Measurements from ENCODE around the gene RAPGEF6.
"Not testable (repeated sequence)": the region's sequence is repeated elsewhere in the genome, so short reads cannot be mapped to it uniquely, and the experiment has no call there.

RAPGEF6 gene

DNA sequence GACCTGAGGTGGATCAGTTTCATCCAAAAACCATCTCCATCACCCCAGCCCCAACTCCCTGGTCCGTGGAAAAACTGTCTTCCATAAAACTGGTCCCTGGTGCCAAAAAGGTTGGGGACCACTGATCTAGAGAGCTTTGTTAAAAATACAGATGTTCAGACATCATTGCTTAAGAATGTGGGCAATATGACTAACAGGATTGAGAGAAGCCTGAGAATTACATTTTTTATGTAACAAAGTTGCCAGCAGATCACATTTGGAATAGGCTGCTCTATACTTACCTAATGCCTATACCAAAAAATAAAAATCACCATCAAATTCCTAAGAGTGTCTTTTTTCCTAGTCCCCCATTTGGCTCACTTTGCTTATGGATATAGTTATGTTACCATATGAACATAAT is 143.3 kb downstream of the RAPGEF6 start:
- H3K4me3 ChIP-seq (ENCODE audit: low read length), result no peak overlapping the region
- no peak overlapping the region for H3K27ac ChIP-seq (ENCODE audit: low read depth, low read length)
- H3K36me3 ChIP-seq (ENCODE audit: control insufficient read depth, insufficient read depth, low read length), result peaks cover 3% of the 10 kb centered on the region
- H3K27me3 ChIP-seq (ENCODE audit: control insufficient read depth, insufficient read depth, low read length), result no peaks in the 10 kb centered on the region
- H3K9ac ChIP-seq (ENCODE audit: low read length), result no peak overlapping the region
- H3K4me1 ChIP-seq (ENCODE audit: control insufficient read depth, insufficient read depth, low read length), result no peaks in the 10 kb centered on the region

- Histone ChIP-seq H3K27me3 (ENCODE audit: control insufficient read depth, insufficient read depth, low read length) (no peaks in the 10 kb centered on the region), H3K4me3 (ENCODE audit: low read length) (no peak overlapping the region), H3K9ac (ENCODE audit: low read length) (no peak overlapping the region), H3K4me1 (ENCODE audit: control insufficient read depth, insufficient read depth, low read length) (no peaks in the 10 kb centered on the region), H3K27ac (ENCODE audit: low read depth, low read length) (no peak overlapping the region), H3K36me3 (ENCODE audit: control insufficient read depth, insufficient read depth, low read length) (peaks cover 3% of the 10 kb centered on the region)
These were observed 146.6 kb downstream of the RAPGEF6 start for GRCh38 chr5:131488463-131488862.

GRCh38 chr5:131487371-131487770 is 147.7 kb downstream of the RAPGEF6 start:
- H3K36me3 ChIP-seq (ENCODE audit: control insufficient read depth, insufficient read depth, low read length); H3K4me1 ChIP-seq (ENCODE audit: control insufficient read depth, insufficient read depth, low read length); H3K27me3 ChIP-seq (ENCODE audit: control insufficient read depth, insufficient read depth, low read length); H3K27ac ChIP-seq (ENCODE audit: low read depth, low read length); H3K9ac ChIP-seq (ENCODE audit: low read length); H3K4me3 ChIP-seq (ENCODE audit: low read length): not testable (repeated sequence)

- H3K36me3 ChIP-seq (ENCODE audit: control insufficient read depth, insufficient read depth, low read length), result peaks cover 3% of the 10 kb centered on the region
- no peaks in the 10 kb centered on the region for H3K4me1 ChIP-seq (ENCODE audit: control insufficient read depth, insufficient read depth, low read length)
- H3K9ac ChIP-seq (ENCODE audit: low read length), result no peak overlapping the region
- no peak overlapping the region for H3K4me3 ChIP-seq (ENCODE audit: low read length)
- H3K27me3 ChIP-seq (ENCODE audit: control insufficient read depth, insufficient read depth, low read length), result no peaks in the 10 kb centered on the region
- no peak overlapping the region for H3K27ac ChIP-seq (ENCODE audit: low read depth, low read length)
These were observed 152.4 kb downstream of the RAPGEF6 start for GRCh38 chr5:131482617-131483016.

- H3K27ac ChIP-seq (ENCODE audit: low read depth, low read length), result no peak overlapping the region
- H3K9ac ChIP-seq (ENCODE audit: low read length), result no peak overlapping the region
- no peak overlapping the region for H3K4me3 ChIP-seq (ENCODE audit: low read length)
- H3K27me3 ChIP-seq (ENCODE audit: control insufficient read depth, insufficient read depth, low read length), result no peaks in the 10 kb centered on the region
- no peaks in the 10 kb centered on the region for H3K36me3 ChIP-seq (ENCODE audit: control insufficient read depth, insufficient read depth, low read length)
- H3K4me1 ChIP-seq (ENCODE audit: control insufficient read depth, insufficient read depth, low read length), result no peaks in the 10 kb centered on the region
These were observed 153.5 kb downstream of the RAPGEF6 start for GRCh38 chr5:131481569-131481968.

GRCh38 chr5:131475541-131475941 is 159.5 kb downstream of the RAPGEF6 start:
- Histone ChIP-seq H3K9ac (ENCODE audit: low read length) (no peak overlapping the region), H3K27ac (ENCODE audit: low read depth, low read length) (no peak overlapping the region), H3K4me1 (ENCODE audit: control insufficient read depth, insufficient read depth, low read length) (no peaks in the 10 kb centered on the region), H3K27me3 (ENCODE audit: control insufficient read depth, insufficient read depth, low read length) (no peaks in the 10 kb centered on the region), H3K36me3 (ENCODE audit: control insufficient read depth, insufficient read depth, low read length) (peaks cover 2% of the 10 kb centered on the region), H3K4me3 (ENCODE audit: low read length) (no peak overlapping the region)

DNA sequence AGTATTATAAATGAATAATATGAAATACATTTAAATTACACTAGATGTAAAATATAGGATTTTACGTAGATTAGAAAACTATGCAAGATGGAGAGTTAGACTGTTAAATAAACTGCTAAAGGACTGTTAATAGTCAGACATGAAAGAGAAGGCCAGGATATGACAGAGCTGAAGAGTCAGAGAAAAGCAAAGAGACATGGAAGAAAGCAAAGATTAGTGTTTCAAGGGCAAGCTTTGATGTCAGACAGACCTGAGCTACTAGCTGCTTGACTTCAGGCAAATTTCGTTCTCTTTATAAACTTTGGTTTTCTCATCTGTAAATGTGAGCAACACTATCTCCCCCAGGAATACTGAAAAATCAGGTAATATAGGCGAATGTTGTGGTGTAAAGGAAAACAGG is 161.3 kb downstream of the RAPGEF6 start:
- H3K9ac ChIP-seq (ENCODE audit: low read length), result no peak overlapping the region
- H3K4me1 ChIP-seq (ENCODE audit: control insufficient read depth, insufficient read depth, low read length), result no peaks in the 10 kb centered on the region
- H3K4me3 ChIP-seq (ENCODE audit: low read length), result no peak overlapping the region
- peaks cover 2% of the 10 kb centered on the region for H3K36me3 ChIP-seq (ENCODE audit: control insufficient read depth, insufficient read depth, low read length)
- no peaks in the 10 kb centered on the region for H3K27me3 ChIP-seq (ENCODE audit: control insufficient read depth, insufficient read depth, low read length)
- no peak overlapping the region for H3K27ac ChIP-seq (ENCODE audit: low read depth, low read length)

- peaks cover 4% of the 10 kb centered on the region for H3K36me3 ChIP-seq (ENCODE audit: control insufficient read depth, insufficient read depth, low read length)
- no peak overlapping the region for H3K9ac ChIP-seq (ENCODE audit: low read length)
- H3K27ac ChIP-seq (ENCODE audit: low read depth, low read length), result no peak overlapping the region
- H3K27me3 ChIP-seq (ENCODE audit: control insufficient read depth, insufficient read depth, low read length), result no peaks in the 10 kb centered on the region
- H3K4me3 ChIP-seq (ENCODE audit: low read length), result no peak overlapping the region
- H3K4me1 ChIP-seq (ENCODE audit: control insufficient read depth, insufficient read depth, low read length), result no peaks in the 10 kb centered on the region
These were observed 168.8 kb downstream of the RAPGEF6 start for GRCh38 chr5:131466171-131466766.

GRCh38 chr5:131463656-131464055 is 171.4 kb downstream of the RAPGEF6 start:
- Histone ChIP-seq H3K27me3 (ENCODE audit: control insufficient read depth, insufficient read depth, low read length) (no peaks in the 10 kb centered on the region), H3K4me1 (ENCODE audit: control insufficient read depth, insufficient read depth, low read length) (peaks cover 5% of the 10 kb centered on the region), H3K27ac (ENCODE audit: low read depth, low read length) (no peak overlapping the region), H3K9ac (ENCODE audit: low read length) (no peak overlapping the region), H3K36me3 (ENCODE audit: control insufficient read depth, insufficient read depth, low read length) (peaks cover 6% of the 10 kb centered on the region), H3K4me3 (ENCODE audit: low read length) (no peak overlapping the region)

DNA sequence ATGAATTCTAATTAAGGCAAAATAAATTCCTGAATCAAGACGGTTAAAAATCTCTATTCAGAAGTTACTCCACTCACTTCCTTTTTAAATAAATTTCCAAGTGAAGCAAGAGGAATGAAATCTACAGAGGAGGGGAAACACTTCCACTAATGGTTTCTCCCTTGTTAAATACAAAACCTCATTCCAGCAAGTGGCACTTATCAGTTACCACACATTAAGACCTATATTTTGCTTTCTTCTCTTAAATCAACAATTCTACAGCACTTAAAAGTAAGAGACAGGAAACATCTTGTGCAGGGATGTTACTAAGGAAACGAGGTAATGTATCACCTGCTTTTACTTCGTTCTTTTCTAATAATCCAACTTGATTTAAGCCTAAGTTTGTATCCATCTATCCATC is 172.6 kb downstream of the RAPGEF6 start:
- peaks cover 5% of the 10 kb centered on the region for H3K4me1 ChIP-seq (ENCODE audit: control insufficient read depth, insufficient read depth, low read length)
- H3K27me3 ChIP-seq (ENCODE audit: control insufficient read depth, insufficient read depth, low read length), result no peaks in the 10 kb centered on the region
- H3K9ac ChIP-seq (ENCODE audit: low read length), result no peak overlapping the region
- H3K4me3 ChIP-seq (ENCODE audit: low read length), result no peak overlapping the region
- peaks cover 6% of the 10 kb centered on the region for H3K36me3 ChIP-seq (ENCODE audit: control insufficient read depth, insufficient read depth, low read length)
- no peak overlapping the region for H3K27ac ChIP-seq (ENCODE audit: low read depth, low read length)

DNA sequence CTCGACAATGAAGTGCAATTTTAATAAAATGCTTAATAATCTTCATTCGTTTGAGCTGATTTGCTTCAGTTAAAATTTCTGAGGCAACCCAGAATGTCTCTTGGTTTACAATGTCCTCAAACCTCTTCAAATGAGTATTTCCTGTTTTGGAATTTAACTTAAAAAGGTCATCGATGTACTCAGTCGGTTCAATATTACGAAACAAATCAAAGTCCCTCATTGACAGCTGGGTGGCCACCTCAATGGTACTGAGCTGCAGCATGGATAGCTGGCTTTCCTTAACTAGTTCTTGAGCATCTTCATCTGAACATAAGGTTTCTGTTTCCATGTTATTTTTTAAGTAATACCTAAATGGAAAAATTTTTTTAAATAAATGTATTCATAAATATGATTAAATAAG is 173.3 kb downstream of the RAPGEF6 start:
- H3K36me3 ChIP-seq (ENCODE audit: control insufficient read depth, insufficient read depth, low read length), result peaks cover 6% of the 10 kb centered on the region

DNA sequence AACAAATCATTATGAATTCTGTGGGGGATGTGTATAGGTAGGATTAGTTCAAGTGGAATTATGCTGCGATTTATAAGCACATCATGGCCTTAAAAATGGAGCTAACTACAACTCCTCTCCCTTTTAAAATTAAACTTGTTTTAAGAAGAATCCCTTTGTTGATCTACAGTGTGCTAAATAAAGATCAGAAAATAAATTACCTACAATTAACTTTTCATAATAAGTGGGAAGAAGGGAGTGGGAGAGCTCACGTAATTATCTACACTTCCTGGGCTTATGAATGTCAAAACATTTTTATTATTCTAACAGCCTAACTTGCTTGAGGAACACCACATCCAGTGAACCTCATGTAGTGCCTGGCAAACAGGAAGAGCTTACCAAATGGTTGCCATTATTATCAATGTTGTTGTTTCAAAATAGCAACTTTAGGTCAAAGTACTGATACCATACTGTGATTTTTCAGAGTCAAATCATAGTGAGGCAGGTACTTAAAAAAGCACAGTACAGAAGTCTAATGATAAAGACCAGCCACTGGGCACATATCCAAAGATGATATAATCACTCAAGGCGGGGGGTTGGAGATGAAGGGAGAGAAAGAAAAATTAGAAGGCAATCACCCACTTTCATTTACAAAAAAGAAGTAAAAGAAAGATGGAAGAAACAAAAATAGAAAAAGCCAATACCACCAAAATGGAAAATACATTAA is 174.0 kb downstream of the RAPGEF6 start:
- no peaks in the 10 kb centered on the region for H3K27me3 ChIP-seq (ENCODE audit: control insufficient read depth, insufficient read depth, low read length)
- no peak overlapping the region for H3K9ac ChIP-seq (ENCODE audit: low read length)

More for the DNA sequence above, 173.3 kb downstream of the RAPGEF6 start:
- Histone ChIP-seq H3K4me1 (ENCODE audit: control insufficient read depth, insufficient read depth, low read length) (peaks cover 5% of the 10 kb centered on the region), H3K27ac (ENCODE audit: low read depth, low read length) (no peak overlapping the region), H3K9ac (ENCODE audit: low read length) (no peak overlapping the region), H3K4me3 (ENCODE audit: low read length) (no peak overlapping the region), H3K27me3 (ENCODE audit: control insufficient read depth, insufficient read depth, low read length) (no peaks in the 10 kb centered on the region)

DNA sequence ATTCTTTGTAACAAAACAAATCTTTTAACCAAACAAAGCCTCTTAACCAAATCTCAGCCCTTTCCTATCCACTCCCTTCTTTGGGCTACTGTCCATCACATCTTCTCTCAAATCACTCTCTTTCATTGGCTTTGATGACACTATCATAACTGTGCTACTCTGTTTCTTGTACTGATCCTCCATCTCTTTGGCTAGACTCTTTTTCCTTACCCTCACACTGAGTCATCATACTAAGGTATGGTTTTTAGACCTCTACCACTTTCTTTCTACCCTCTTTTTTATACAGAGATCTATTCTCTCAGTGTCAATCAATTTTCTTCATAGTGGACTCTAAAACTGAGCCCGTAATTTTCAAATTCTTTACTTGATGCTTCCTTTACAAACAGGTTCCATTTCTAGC is 174.9 kb downstream of the RAPGEF6 start:
- peaks cover 6% of the 10 kb centered on the region for H3K36me3 ChIP-seq (ENCODE audit: control insufficient read depth, insufficient read depth, low read length)
- no peaks in the 10 kb centered on the region for H3K27me3 ChIP-seq (ENCODE audit: control insufficient read depth, insufficient read depth, low read length)
- no peak overlapping the region for H3K4me3 ChIP-seq (ENCODE audit: low read length)
- H3K27ac ChIP-seq (ENCODE audit: low read depth, low read length), result no peak overlapping the region
- no peak overlapping the region for H3K9ac ChIP-seq (ENCODE audit: low read length)
- peaks cover 5% of the 10 kb centered on the region for H3K4me1 ChIP-seq (ENCODE audit: control insufficient read depth, insufficient read depth, low read length)

More for the DNA sequence above, 174.0 kb downstream of the RAPGEF6 start:
- Histone ChIP-seq H3K4me3 (ENCODE audit: low read length) (no peak overlapping the region), H3K36me3 (ENCODE audit: control insufficient read depth, insufficient read depth, low read length) (peaks cover 6% of the 10 kb centered on the region), H3K4me1 (ENCODE audit: control insufficient read depth, insufficient read depth, low read length) (peaks cover 5% of the 10 kb centered on the region), H3K27ac (ENCODE audit: low read depth, low read length) (no peak overlapping the region)

All from rectal smooth muscle tissue (tissue), 1 donor.